Measurements from ENCODE around the gene CRYL1.

DNA sequence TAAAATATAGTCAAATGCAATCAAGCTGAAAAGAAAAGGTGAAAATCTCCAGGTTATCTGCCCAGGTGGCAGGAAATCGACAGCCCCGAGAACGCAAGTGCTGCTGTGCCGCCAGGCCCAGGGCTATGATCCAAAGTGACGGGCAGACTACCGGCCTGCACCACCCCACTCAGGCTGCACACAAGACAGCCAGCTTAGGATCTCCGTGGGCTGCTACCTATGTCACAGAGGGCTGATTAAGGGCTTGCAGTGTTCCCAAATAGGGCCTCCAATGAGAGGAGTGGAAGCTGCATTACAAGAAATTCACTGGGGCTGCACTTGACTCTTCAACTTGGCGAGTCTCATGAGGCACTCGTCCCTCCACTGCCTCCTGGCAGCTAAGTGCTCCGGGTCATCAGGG is 121.8 kb downstream of the CRYL1 start:
- TF ChIP-seq, protein P1, sequence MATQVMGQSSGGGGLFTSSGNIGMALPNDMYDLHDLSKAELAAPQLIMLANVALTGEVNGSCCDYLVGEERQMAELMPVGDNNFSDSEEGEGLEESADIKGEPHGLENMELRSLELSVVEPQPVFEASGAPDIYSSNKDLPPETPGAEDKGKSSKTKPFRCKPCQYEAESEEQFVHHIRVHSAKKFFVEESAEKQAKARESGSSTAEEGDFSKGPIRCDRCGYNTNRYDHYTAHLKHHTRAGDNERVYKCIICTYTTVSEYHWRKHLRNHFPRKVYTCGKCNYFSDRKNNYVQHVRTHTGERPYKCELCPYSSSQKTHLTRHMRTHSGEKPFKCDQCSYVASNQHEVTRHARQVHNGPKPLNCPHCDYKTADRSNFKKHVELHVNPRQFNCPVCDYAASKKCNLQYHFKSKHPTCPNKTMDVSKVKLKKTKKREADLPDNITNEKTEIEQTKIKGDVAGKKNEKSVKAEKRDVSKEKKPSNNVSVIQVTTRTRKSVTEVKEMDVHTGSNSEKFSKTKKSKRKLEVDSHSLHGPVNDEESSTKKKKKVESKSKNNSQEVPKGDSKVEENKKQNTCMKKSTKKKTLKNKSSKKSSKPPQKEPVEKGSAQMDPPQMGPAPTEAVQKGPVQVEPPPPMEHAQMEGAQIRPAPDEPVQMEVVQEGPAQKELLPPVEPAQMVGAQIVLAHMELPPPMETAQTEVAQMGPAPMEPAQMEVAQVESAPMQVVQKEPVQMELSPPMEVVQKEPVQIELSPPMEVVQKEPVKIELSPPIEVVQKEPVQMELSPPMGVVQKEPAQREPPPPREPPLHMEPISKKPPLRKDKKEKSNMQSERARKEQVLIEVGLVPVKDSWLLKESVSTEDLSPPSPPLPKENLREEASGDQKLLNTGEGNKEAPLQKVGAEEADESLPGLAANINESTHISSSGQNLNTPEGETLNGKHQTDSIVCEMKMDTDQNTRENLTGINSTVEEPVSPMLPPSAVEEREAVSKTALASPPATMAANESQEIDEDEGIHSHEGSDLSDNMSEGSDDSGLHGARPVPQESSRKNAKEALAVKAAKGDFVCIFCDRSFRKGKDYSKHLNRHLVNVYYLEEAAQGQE (IDR thresholded peaks at IDR 0.05; ENCODE audit: low read depth): no peak
- TF ChIP-seq TEAD4 (IDR thresholded peaks at IDR 0.05) (no peak), YY1 (IDR thresholded peaks at IDR 0.05; ENCODE audit: low read depth) (no peak), ZBTB7A (IDR thresholded peaks at IDR 0.05; ENCODE audit: low read depth) (no peak), FOXM1 (IDR thresholded peaks at IDR 0.05; ENCODE audit: borderline replicate concordance, low read depth) (no peak), EGR1 (IDR thresholded peaks at IDR 0.05) (no peak), TAF1 (IDR thresholded peaks at IDR 0.05; ENCODE audit: low read depth) (no peak)
- TF ChIP-seq, protein P2, sequence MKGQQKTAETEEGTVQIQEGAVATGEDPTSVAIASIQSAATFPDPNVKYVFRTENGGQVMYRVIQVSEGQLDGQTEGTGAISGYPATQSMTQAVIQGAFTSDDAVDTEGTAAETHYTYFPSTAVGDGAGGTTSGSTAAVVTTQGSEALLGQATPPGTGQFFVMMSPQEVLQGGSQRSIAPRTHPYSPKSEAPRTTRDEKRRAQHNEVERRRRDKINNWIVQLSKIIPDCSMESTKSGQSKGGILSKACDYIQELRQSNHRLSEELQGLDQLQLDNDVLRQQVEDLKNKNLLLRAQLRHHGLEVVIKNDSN (IDR thresholded peaks at IDR 0.05): no peak
